ENCODE results near the gene R3HDM4. TPM values are rescaled to one million over a fixed set of nuclear protein-coding genes. Genes with fewer than 3 reads are reported as not detected.

The R3HDM4 gene
- polyA plus RNA-seq, 2 of the 4 experiments (the other 2 are of a cell fraction), result 22.7 to 24.8 TPM

- no peak overlapping the region for H3K4me2 ChIP-seq
- no peak for FAIRE-seq
- H3K9me3 ChIP-seq, result no peaks in the 10 kb centered on the region
- peaks cover 5% of the 10 kb centered on the region; the same call in 1 of the 3 replicates for H3K4me1 ChIP-seq
- POLR2A ChIA-PET, result no interaction called here
- TF ChIP-seq POLR2AphosphoS2 (conservative IDR thresholded peaks at IDR 0.05; ENCODE audit: low read length) (no peak), ZSCAN20 (CRISPR knock-in tag; IDR thresholded peaks at IDR 0.05) (no peak), HOXB5 (CRISPR knock-in tag; IDR thresholded peaks at IDR 0.05) (no peak), NFE2L2 (conservative IDR thresholded peaks at IDR 0.05; ENCODE audit: low read length) (no peak), SREBF2 (IDR thresholded peaks at IDR 0.05) (no peak), RARB (CRISPR knock-in tag; IDR thresholded peaks at IDR 0.05) (no peak), KDM1A (IDR thresholded peaks at IDR 0.05; ENCODE audit: low read depth) (no peak), REST (IDR thresholded peaks at IDR 0.05) (no peak), JUN (IDR thresholded peaks at IDR 0.05) (no peak), CBX8 (IDR thresholded peaks at IDR 0.05) (no peak), TP53 (CRISPR knock-in tag; IDR thresholded peaks at IDR 0.05) (no peak), CHD2 (IDR thresholded peaks at IDR 0.05; ENCODE audit: low read length, partially characterized antibody) (no peak), ELK1 (IDR thresholded peaks at IDR 0.05; ENCODE audit: low read depth, low read length) (no peak), CHD4 (IDR thresholded peaks at IDR 0.05; ENCODE audit: borderline replicate concordance) (no peak), RCOR1 (IDR thresholded peaks at IDR 0.05; ENCODE audit: low read depth, low read length) (no peak), EHMT2 (IDR thresholded peaks at IDR 0.05; ENCODE audit: low read depth) (no peak), ZNF302 (CRISPR knock-in tag; IDR thresholded peaks at IDR 0.05) (no peak), FOXS1 (CRISPR knock-in tag; IDR thresholded peaks at IDR 0.05) (no peak)
- no peak for ATAC-seq
- DNase-seq (ENCODE audit: low read depth in 1 of 2, low spot score in 1 of 2), result no peak
- CTCF ChIA-PET, result interaction anchor here (1.0 kb wide), 1 partner anchor 46 kb away, joined by 3 read pairs; no protein-coding TSS in a partner anchor
- H3K4me3 ChIP-seq, result no peak overlapping the region
- WGBS (ENCODE audit: missing lambda C conversion rate), result 90% methylated on average over 2 of the region's 7 CpGs
- no peak overlapping the region for H3K27ac ChIP-seq
Measured at GRCh38 chr19:902093-902370, 11.0 kb downstream of the R3HDM4 start.

- 91% methylated on average over 14 of the region's 27 CpGs for WGBS (ENCODE audit: missing lambda C conversion rate)
- POLR2A ChIA-PET, result interaction anchor here (0.6 kb wide), 1 partner anchor 149 kb away, joined by 5 read pairs; no protein-coding TSS in a partner anchor
- CTCF ChIA-PET, result interaction anchor here (0.7 to 1.0 kb wide), 2 partner anchors 45 to 70 kb away, joined by 3 read pairs; no protein-coding TSS in a partner anchor
- TF ChIP-seq RAD21 (conservative IDR thresholded peaks at IDR 0.05 in 1 of 2, IDR thresholded peaks at IDR 0.05 in 1 of 2), result no peak
- TF ChIP-seq BHLHE40 (IDR thresholded peaks at IDR 0.05; ENCODE audit: low read depth, low read length), result no peak
- TF ChIP-seq MYC (IDR thresholded peaks at IDR 0.05; ENCODE audit: borderline replicate concordance, low read length), result no peak
- TF ChIP-seq USF2 (IDR thresholded peaks at IDR 0.05), result no peak
- no peak for TF ChIP-seq SREBF2 (IDR thresholded peaks at IDR 0.05)
- no peak for TF ChIP-seq E2F6 (IDR thresholded peaks at IDR 0.05; ENCODE audit: borderline replicate concordance, low read depth)
- no peak for TF ChIP-seq ATOH8 (CRISPR knock-in tag; IDR thresholded peaks at IDR 0.05; ENCODE audit: low read depth)
- no peak for TF ChIP-seq JUNB (IDR thresholded peaks at IDR 0.05)
- no peak for TF ChIP-seq CBX8 (IDR thresholded peaks at IDR 0.05)
- no peak for TF ChIP-seq ZSCAN20 (CRISPR knock-in tag; IDR thresholded peaks at IDR 0.05)
- TF ChIP-seq FOSB (CRISPR knock-in tag; IDR thresholded peaks at IDR 0.05), result no peak
- TF ChIP-seq ZNF302 (CRISPR knock-in tag; IDR thresholded peaks at IDR 0.05), result no peak
- TF ChIP-seq RNF2 (IDR thresholded peaks at IDR 0.05; ENCODE audit: borderline replicate concordance, low read depth), result no peak
- no peak for TF ChIP-seq CTCF (IDR thresholded peaks at IDR 0.05)
Measured at GRCh38 chr19:901216-902092, 11.6 kb downstream of the R3HDM4 start.

More at GRCh38 chr19:901216-902092, 11.6 kb downstream of the R3HDM4 start:
- ATAC-seq, result no peak
- no peak overlapping the region; a peak in 1 of 6 replicates for H3K27ac ChIP-seq
- H3K9me3 ChIP-seq, result no peaks in the 10 kb centered on the region
- no peak for FAIRE-seq
- H3K4me3 ChIP-seq, result no peak overlapping the region
- no peak for DNase-seq (ENCODE audit: low read depth in 1 of 2, low spot score in 1 of 2)
- no peak overlapping the region for H3K4me2 ChIP-seq
- H3K4me1 ChIP-seq, result peaks cover 5% of the 10 kb centered on the region; the same call in 1 of the 3 replicates

Data from A549 (cell line).